Measurements from ENCODE around the gene GTF2F2.

GRCh38 chr13:45297456-45298205, 177.3 kb downstream of the GTF2F2 start:
- TF ChIP-seq CTCF (IDR thresholded peaks at IDR 0.05) (no peak), SIN3A (IDR thresholded peaks at IDR 0.05; ENCODE audit: borderline replicate concordance, insufficient read depth, low read depth, low read length) (no peak)

Data from Panc1 (cell line).